Measurements from ENCODE around the gene LEPROT. TPM values are rescaled to one million over a fixed set of nuclear protein-coding genes. Genes with fewer than 3 reads are reported as not detected.

The LEPROT gene
- total RNA-seq, 1 experiment from 2014 or later, result 25.7 TPM

- peak; percentile 96 for DNase-seq (ENCODE audit: low read depth, low spot score)
- peak; percentile 92 for ATAC-seq
- BruUV-seq (replicated peaks), result no TSS peak
- Histone ChIP-seq H2AFZ (ENCODE audit: low read depth, low read length, poor library complexity, severe bottlenecking) (peak overlapping the region; percentile 80), H3K4me1 (ENCODE audit: control insufficient read depth in 1 of 2, insufficient read depth in 2 of 2, low read length in 2 of 2) (peaks cover 24 to 49% of the 10 kb centered on the region in 2 experiments), H3K27me3 (ENCODE audit: insufficient read depth, low read length) (no peaks in the 10 kb centered on the region), H3K4me3 (replicated peaks in 1 of 2; ENCODE audit: low read depth in 1 of 2, low read length in 2 of 2) (peak overlapping the region; percentile 79 to 84), H3K9me2 (ENCODE audit: insufficient read depth) (no peaks in the 10 kb centered on the region), H3K79me2 (ENCODE audit: insufficient read depth, low read length) (peaks cover 41% of the 10 kb centered on the region), H3K9ac (ENCODE audit: low read length) (peak overlapping the region; percentile 87), H3K36me3 (ENCODE audit: control insufficient read depth in 1 of 2, insufficient read depth in 2 of 2, low read length in 2 of 2) (no peaks in the 10 kb centered on the region), H3K27ac (ENCODE audit: low read depth, low read length) (peak overlapping the region; percentile 71), H3K4me2 (ENCODE audit: low read length) (peak overlapping the region; percentile 95), H3K9me3 (ENCODE audit: control insufficient read depth in 1 of 2, insufficient read depth in 1 of 2, low read depth in 1 of 2, low read length in 2 of 2) (no peaks in the 10 kb centered on the region), H4K20me1 (ENCODE audit: insufficient read depth) (no peaks in the 10 kb centered on the region)
- RAD21 ChIA-PET (ENCODE audit: low non-redundant PET in 1 of 2, low total read pairs in 2 of 2, uncharacterized antibody in 2 of 2, unreplicated experiment in 2 of 2), result interaction anchor here in 1 of 2 experiments (0.6 to 0.7 kb wide), 2 partner anchors 183 to 523 kb away, joined by 4 read pairs; no protein-coding TSS in a partner anchor
- TF ChIP-seq ATF3 (IDR thresholded peaks at IDR 0.05) (no peak), SRF (IDR thresholded peaks at IDR 0.05; ENCODE audit: low read depth) (no peak), POLR2AphosphoS5 (IDR thresholded peaks at IDR 0.05; ENCODE audit: low read depth, low read length) (peak; percentile 76), POLR2A (IDR thresholded peaks at IDR 0.05; ENCODE audit: borderline replicate concordance, extremely low read depth, insufficient read depth, insufficient read length) (peak; percentile 47), EGR1 (IDR thresholded peaks at IDR 0.05; ENCODE audit: low read depth) (peak; percentile 75)
- intact Hi-C loops (cut with micrococcal nuclease), result loop anchor here (10.0 kb wide), 3 partner anchors 185 to 825 kb away; no protein-coding TSS in a partner anchor
- CTCF ChIA-PET, result interaction anchor here (0.8 to 1.9 kb wide), 6 partner anchors 10 to 1151 kb away, joined by 3 to 13 read pairs (median 4); no protein-coding TSS in a partner anchor
- POLR2A ChIA-PET, result interaction anchor here (0.7 to 1.2 kb wide), 6 partner anchors 9 to 357 kb away, joined by 3 to 6 read pairs (median 4); no protein-coding TSS in a partner anchor
Observed at GRCh38 chr1:65419681-65420589, 533 bp upstream of the LEPROT start.

- POLR2A ChIA-PET, result no interaction called here
- CTCF ChIA-PET, result no interaction called here
- Histone ChIP-seq H3K79me2 (ENCODE audit: insufficient read depth, low read length) (peaks cover 44% of the 10 kb centered on the region), H3K36me3 (ENCODE audit: control insufficient read depth in 1 of 2, insufficient read depth in 2 of 2, low read length in 2 of 2) (no peaks in the 10 kb centered on the region), H3K9ac (ENCODE audit: low read length) (peak overlapping the region; percentile 87), H3K9me3 (ENCODE audit: control insufficient read depth in 1 of 2, insufficient read depth in 1 of 2, low read depth in 1 of 2, low read length in 2 of 2) (no peaks in the 10 kb centered on the region), H3K27me3 (ENCODE audit: insufficient read depth, low read length) (no peaks in the 10 kb centered on the region), H3K4me2 (ENCODE audit: low read length) (peak overlapping the region; percentile 87), H3K27ac (ENCODE audit: low read depth, low read length) (peak overlapping the region; percentile 76), H3K9me2 (ENCODE audit: insufficient read depth) (no peaks in the 10 kb centered on the region), H3K4me3 (replicated peaks in 1 of 2; ENCODE audit: low read depth in 1 of 2, low read length in 2 of 2) (peak overlapping the region; percentile 79 to 84), H2AFZ (ENCODE audit: low read depth, low read length, poor library complexity, severe bottlenecking) (no peak overlapping the region), H4K20me1 (ENCODE audit: insufficient read depth) (no peaks in the 10 kb centered on the region), H3K4me1 (ENCODE audit: control insufficient read depth in 1 of 2, insufficient read depth in 2 of 2, low read length in 2 of 2) (peaks cover 32 to 64% of the 10 kb centered on the region in 2 experiments)
- BruUV-seq (replicated peaks), result TSS peak; percentile 52
- intact Hi-C loops (cut with micrococcal nuclease), result loop anchor here (10.0 kb wide), 3 partner anchors 187 to 823 kb away; no protein-coding TSS in a partner anchor
- DNase-seq (ENCODE audit: low read depth, low spot score) (no peak), ATAC-seq (no peak)
- RAD21 ChIA-PET (ENCODE audit: low non-redundant PET in 1 of 2, low total read pairs in 2 of 2, uncharacterized antibody in 2 of 2, unreplicated experiment in 2 of 2), result no interaction called here
- TF ChIP-seq POLR2AphosphoS5 (IDR thresholded peaks at IDR 0.05; ENCODE audit: low read depth, low read length) (no peak), ZFX (IDR thresholded peaks at IDR 0.05) (no peak), SRF (IDR thresholded peaks at IDR 0.05; ENCODE audit: low read depth) (no peak)
Observed at GRCh38 chr1:65421351-65422025, 1.0 kb downstream of the LEPROT start.
